Activated CD8-positive, alpha-beta T cell treated with anti-CD3 and anti-CD28 coated beads for 36 hours (primary cell): ENCODE measurements around the gene DNAJC11. TPM values are rescaled to one million over a fixed set of nuclear protein-coding genes. Genes with fewer than 3 reads are reported as not detected.

Experiments
- ATAC-seq: fragments of 200-7000 bp; cut with Tn5 transposase; one replicate; pipeline ENCODE4 v1.10.0; 2021; ENCODE audit warnings: mild to moderate bottlenecking, moderate library complexity
- CTCF ChIA-PET: fragments of 350-600 bp; sonication (Branson Sonifier 250); formaldehyde crosslinking; loops from one replicate; lab custom pipeline; 2021; ENCODE audit warnings: antibody characterized with exemption; lab: Charles Lee
- POLR2A ChIA-PET: fragments of 350-600 bp; sonication (Branson Sonifier 250); formaldehyde crosslinking; loops from one replicate; lab custom pipeline; 2021; ENCODE audit warnings: antibody characterized with exemption; lab: Charles Lee
- DNase-seq: peaks from one replicate; pipeline ENCODE4 v3.0.0-alpha.2; 2020
- H3K27ac Mint-ChIP-seq: one replicate; pipeline ENCODE4 v1.8.0; 2021; ENCODE audit warnings: mild to moderate bottlenecking, mixed read lengths
- H3K27me3 Mint-ChIP-seq: one replicate; pipeline ENCODE4 v1.8.0; 2021; ENCODE audit warnings: mixed read lengths
- H3K36me3 Mint-ChIP-seq: one replicate; pipeline ENCODE4 v1.8.0; 2021; ENCODE audit warnings: low read depth, mixed read lengths
- H3K4me1 Mint-ChIP-seq: one replicate; pipeline ENCODE4 v1.8.0; 2021; ENCODE audit warnings: low read depth, mixed read lengths
- H3K4me3 Mint-ChIP-seq: one replicate; pipeline ENCODE4 v1.8.0; 2021; ENCODE audit warnings: mild to moderate bottlenecking, moderate library complexity, mixed read lengths
- H3K9me3 Mint-ChIP-seq: one replicate; pipeline ENCODE4 v1.8.0; 2021; ENCODE audit warnings: mixed read lengths
- intact Hi-C: fragments of 100-400 bp; cut with micrococcal nuclease; formaldehyde crosslinking; loops from one replicate; pipeline ENCODE4 v1.10.0; 2022
- total RNA-seq, 2 experiments: library from RNA; stranded (reverse); gene quantifications; one replicate each; pipeline ENCODE4 v1.2.3, GENCODE V29; 2021
- TF ChIP-seq, protein P1 (sequence below): fragments of 200-600 bp; IDR thresholded peaks from one replicate; pipeline ENCODE4 v1.8.0; 2022; ENCODE audit warnings: antibody characterized with exemption, mild to moderate bottlenecking

The DNAJC11 gene
- total RNA-seq, 2 experiments from 2014 or later: 52.8 to 53.3 TPM

DNA sequence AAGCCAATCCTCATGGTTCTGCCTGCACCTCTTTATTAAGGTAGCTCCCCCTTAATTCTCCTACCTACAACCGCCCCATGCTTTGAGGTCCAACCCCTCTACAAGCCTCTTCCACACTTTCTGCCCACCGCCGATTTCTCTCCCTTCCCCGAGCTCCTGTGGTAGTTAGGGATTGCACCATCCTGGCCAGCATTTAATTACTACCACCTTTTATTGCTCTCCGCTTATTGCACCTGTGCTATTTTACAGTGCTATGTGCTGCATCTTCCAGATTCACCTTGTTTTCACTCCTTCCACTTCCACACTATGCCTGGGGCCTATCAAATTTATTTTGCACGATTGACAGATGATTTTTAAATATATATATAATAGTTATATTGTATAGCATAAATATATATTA is 29.3 kb upstream of the DNAJC11 start:
- H3K27ac Mint-ChIP-seq: no peak overlapping the region
- POLR2A ChIA-PET: interaction anchor here (0.6 kb wide), 1 partner anchor 96 kb away, joined by 4 read pairs; no protein-coding TSS in a partner anchor
- no peak for ATAC-seq
- TF ChIP-seq, protein P1, sequence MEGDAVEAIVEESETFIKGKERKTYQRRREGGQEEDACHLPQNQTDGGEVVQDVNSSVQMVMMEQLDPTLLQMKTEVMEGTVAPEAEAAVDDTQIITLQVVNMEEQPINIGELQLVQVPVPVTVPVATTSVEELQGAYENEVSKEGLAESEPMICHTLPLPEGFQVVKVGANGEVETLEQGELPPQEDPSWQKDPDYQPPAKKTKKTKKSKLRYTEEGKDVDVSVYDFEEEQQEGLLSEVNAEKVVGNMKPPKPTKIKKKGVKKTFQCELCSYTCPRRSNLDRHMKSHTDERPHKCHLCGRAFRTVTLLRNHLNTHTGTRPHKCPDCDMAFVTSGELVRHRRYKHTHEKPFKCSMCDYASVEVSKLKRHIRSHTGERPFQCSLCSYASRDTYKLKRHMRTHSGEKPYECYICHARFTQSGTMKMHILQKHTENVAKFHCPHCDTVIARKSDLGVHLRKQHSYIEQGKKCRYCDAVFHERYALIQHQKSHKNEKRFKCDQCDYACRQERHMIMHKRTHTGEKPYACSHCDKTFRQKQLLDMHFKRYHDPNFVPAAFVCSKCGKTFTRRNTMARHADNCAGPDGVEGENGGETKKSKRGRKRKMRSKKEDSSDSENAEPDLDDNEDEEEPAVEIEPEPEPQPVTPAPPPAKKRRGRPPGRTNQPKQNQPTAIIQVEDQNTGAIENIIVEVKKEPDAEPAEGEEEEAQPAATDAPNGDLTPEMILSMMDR: no peak
- H3K27me3 Mint-ChIP-seq: peaks cover 6% of the 10 kb centered on the region
- no peaks in the 10 kb centered on the region for H3K36me3 Mint-ChIP-seq
- no peak overlapping the region for H3K4me3 Mint-ChIP-seq
- CTCF ChIA-PET: interaction anchor here (1.1 kb wide), 1 partner anchor 11 kb away, joined by 5 read pairs; no protein-coding TSS in a partner anchor
- H3K4me1 Mint-ChIP-seq: peaks cover 2% of the 10 kb centered on the region
- no peaks in the 10 kb centered on the region for H3K9me3 Mint-ChIP-seq
- intact Hi-C loops: no loop called here
- no peak for DNase-seq

DNA sequence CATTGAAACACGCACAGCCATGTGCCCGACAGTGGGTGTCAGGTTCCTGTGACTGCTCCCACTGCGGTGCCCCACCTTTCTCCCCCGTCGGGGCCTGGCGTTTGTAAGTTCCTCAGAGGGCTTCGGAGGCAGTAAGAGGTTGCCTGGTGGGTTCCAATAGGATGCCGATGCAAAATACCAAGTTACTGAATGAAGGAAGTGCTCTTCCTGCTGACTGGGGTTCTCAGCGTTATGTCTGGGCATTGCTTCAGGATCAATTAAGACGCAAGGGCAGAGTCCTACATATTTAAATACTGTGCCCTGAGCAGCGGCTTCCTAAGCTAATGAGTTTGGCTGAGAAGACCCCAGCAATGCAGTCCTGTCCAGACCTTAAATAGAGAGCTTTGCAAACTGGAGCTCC is 28.9 kb upstream of the DNAJC11 start:
- H3K27ac Mint-ChIP-seq: no peak overlapping the region
- ChIA-PET POLR2A (interaction anchor here (0.6 kb wide), 1 partner anchor 96 kb away, joined by 4 read pairs; no protein-coding TSS in a partner anchor), CTCF (interaction anchor here (1.1 kb wide), 1 partner anchor 11 kb away, joined by 5 read pairs; no protein-coding TSS in a partner anchor)
- DNase-seq (no peak), ATAC-seq (no peak)
- intact Hi-C loops: no loop called here
- TF ChIP-seq, protein P1: no peak
- peaks cover 6% of the 10 kb centered on the region for H3K27me3 Mint-ChIP-seq
- no peaks in the 10 kb centered on the region for H3K9me3 Mint-ChIP-seq
- peaks cover 2% of the 10 kb centered on the region for H3K4me1 Mint-ChIP-seq
- H3K4me3 Mint-ChIP-seq: no peak overlapping the region
- H3K36me3 Mint-ChIP-seq: no peaks in the 10 kb centered on the region

DNA sequence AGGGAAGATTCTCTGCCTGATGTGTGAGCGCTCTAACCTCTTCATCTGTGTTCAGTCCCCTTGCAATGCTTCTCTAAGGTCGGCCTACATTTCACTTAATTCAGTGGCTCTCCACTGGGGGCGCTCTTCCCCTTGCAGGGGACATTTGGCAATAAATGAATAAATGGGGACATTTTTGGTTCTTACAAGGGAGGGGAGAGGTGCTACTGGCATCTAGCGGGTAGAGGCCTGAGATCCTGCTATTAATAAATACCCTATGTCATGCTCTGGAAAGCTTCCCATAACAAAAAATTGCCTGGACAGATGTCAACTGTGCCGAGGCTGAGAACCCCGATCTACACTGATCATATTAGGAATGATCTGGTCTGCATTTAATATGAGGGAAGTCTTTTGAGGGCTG is 25.9 kb upstream of the DNAJC11 start:
- TF ChIP-seq, protein P1: peak; percentile 95

DNA sequence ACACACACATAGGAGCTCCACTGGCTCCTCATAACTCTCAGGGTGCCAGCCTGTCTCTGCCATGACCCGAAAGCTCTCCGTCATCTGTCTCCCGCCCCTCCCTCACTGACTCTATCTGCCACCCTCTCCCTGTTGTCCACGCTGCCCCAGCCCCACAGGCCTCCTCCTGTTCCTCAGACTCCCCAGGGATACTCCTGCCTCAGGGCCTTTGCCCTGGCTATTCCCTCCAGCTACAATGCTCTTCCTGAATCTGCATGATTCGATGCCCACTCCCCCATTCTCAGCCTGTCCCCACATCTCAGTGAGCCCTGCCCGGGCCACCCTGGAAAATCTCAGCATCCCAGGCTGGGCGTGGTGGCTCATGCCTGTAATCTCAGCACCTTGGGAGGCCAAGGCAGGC is 24.6 kb upstream of the DNAJC11 start:
- ATAC-seq: no peak
- no peaks in the 10 kb centered on the region for H3K9me3 Mint-ChIP-seq
- ChIA-PET POLR2A (no interaction called here), CTCF (interaction anchor here (1.1 to 1.6 kb wide), 3 partner anchors 164 to 481 kb away, joined by 3 to 5 read pairs (median 3); no protein-coding TSS in a partner anchor)
- TF ChIP-seq, protein P1: no peak
- no peaks in the 10 kb centered on the region for H3K36me3 Mint-ChIP-seq
- H3K27me3 Mint-ChIP-seq: peaks cover 3% of the 10 kb centered on the region
- no peak overlapping the region for H3K27ac Mint-ChIP-seq
- no peak overlapping the region for H3K4me3 Mint-ChIP-seq
- no peak for DNase-seq
- H3K4me1 Mint-ChIP-seq: no peaks in the 10 kb centered on the region
- intact Hi-C loops: loop anchor here (5.0 to 10.0 kb wide), 3 partner anchors 59 to 346 kb away; partner anchors contain the start of gene CAMTA1

More for the DNA sequence above, 25.9 kb upstream of the DNAJC11 start:
- H3K27ac Mint-ChIP-seq: no peak overlapping the region
- intact Hi-C loops: loop anchor here (5.0 to 10.0 kb wide), 3 partner anchors 57 to 345 kb away; partner anchors contain the start of gene CAMTA1
- peak; percentile 73 for DNase-seq
- no peak overlapping the region for H3K4me3 Mint-ChIP-seq
- peak; percentile 76 for ATAC-seq
- CTCF ChIA-PET: interaction anchor here (0.8 to 2.5 kb wide), 5 partner anchors 10 to 486 kb away, joined by 3 to 8 read pairs (median 3); no protein-coding TSS in a partner anchor
- H3K27me3 Mint-ChIP-seq: peaks cover 3% of the 10 kb centered on the region
- H3K9me3 Mint-ChIP-seq: no peaks in the 10 kb centered on the region
- no peaks in the 10 kb centered on the region for H3K4me1 Mint-ChIP-seq
- POLR2A ChIA-PET: no interaction called here
- H3K36me3 Mint-ChIP-seq: no peaks in the 10 kb centered on the region

DNA sequence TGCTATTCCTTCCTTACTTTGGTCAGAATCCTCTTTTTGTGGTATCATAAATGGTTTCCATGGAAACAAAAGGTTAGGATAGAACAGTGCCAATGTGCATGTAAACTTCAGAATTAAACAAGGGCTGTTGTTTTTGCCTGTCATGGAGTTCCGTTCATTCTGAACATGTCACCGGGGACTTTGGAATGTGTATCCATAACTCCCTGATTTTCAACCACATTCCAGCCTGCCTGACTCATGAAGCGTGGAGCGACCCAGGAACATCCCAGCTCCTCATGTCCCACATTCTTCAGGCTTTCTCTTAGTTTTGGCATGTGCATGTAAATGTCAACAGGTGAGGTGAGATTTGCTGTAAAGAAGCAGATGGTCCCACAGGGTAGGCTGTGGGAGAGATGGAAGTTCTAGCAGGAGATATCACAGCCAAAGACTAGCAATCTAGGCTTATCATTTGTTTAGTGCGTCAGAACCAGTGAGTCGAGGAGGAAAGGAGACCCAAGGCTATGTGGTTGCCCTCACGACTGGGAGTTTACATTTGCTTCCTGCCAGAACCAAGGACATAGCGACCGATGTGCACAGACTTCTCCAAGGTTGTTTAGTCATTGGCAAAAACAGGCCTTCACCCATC is 23.0 kb upstream of the DNAJC11 start:
- H3K27ac Mint-ChIP-seq: no peak overlapping the region
- ChIA-PET POLR2A (no interaction called here), CTCF (interaction anchor here (0.6 kb wide), 1 partner anchor 143 kb away, joined by 3 read pairs; no protein-coding TSS in a partner anchor)
- H3K4me3 Mint-ChIP-seq: no peak overlapping the region
- TF ChIP-seq, protein P1: no peak
- H3K36me3 Mint-ChIP-seq: no peaks in the 10 kb centered on the region
- ATAC-seq (no peak), DNase-seq (no peak)
- no peaks in the 10 kb centered on the region for H3K4me1 Mint-ChIP-seq
- H3K9me3 Mint-ChIP-seq: no peaks in the 10 kb centered on the region
- H3K27me3 Mint-ChIP-seq: no peaks in the 10 kb centered on the region
- intact Hi-C loops: loop anchor here (5.0 to 10.0 kb wide), 3 partner anchors 60 to 348 kb away; partner anchors contain the start of gene CAMTA1
